IMR-90 (cell line): ENCODE measurements around the gene S100A16. TPM values are rescaled to one million over a fixed set of nuclear protein-coding genes. Genes with fewer than 3 reads are reported as not detected.

ENCODE experiments used
- ATAC-seq: fragments of 200-7000 bp; cut with Tn5 transposase; 2 replicates; pipeline ENCODE4 v1.9.1; 2020; ENCODE audit warnings: low read depth, mild to moderate bottlenecking, moderate library complexity
- BruUV-seq: library from RNA; stranded (reverse); fragments of 400-500 nt; replicated peaks from 2 replicates; lab custom pipeline; 2021; lab: Mats Ljungman, UMichigan
- CTCF ChIA-PET: fragments of 300-600 bp; formaldehyde crosslinking; extraction: SDS; loops from one replicate; lab custom pipeline; 2021; ENCODE audit warnings: antibody characterized with exemption; lab: Yijun Ruan, JAX
- POLR2A ChIA-PET: fragments of 300-600 bp; sonication (Branson Sonifier 250); formaldehyde crosslinking; loops from one replicate; lab custom pipeline; 2022; ENCODE audit warnings: antibody characterized with exemption; ENCODE audit not compliant: unreplicated experiment; lab: Charles Lee
- DNase-seq: peaks from one replicate; pipeline ENCODE4 v3.0.0; 2013
- H2AFZ ChIP-seq: replicated peaks from 2 replicates; pipeline ENCODE3; 2013; ENCODE audit warnings: low read length, mild to moderate bottlenecking; ENCODE audit not compliant: poor library complexity
- H2AK5ac ChIP-seq: 2 replicates; pipeline ENCODE4 v1.6.1; 2013; ENCODE audit warnings: low read depth, low read length, inconsistent platforms
- H2AK9ac ChIP-seq: replicated peaks from 2 replicates; pipeline ENCODE3; 2013; ENCODE audit warnings: mild to moderate bottlenecking, low read depth, low read length, moderate library complexity; ENCODE audit not compliant: poor library complexity
- H2BK120ac ChIP-seq: 2 replicates; pipeline ENCODE4 v1.6.1; 2013; ENCODE audit warnings: low read depth, low read length, inconsistent platforms
- H2BK15ac ChIP-seq: 3 replicates; pipeline ENCODE4 v1.6.1; 2013; ENCODE audit warnings: low read depth, low read length, inconsistent platforms
- H2BK20ac ChIP-seq: 2 replicates; pipeline ENCODE4 v1.6.1; 2013; ENCODE audit warnings: low read depth, mild to moderate bottlenecking, inconsistent platforms, low read length, moderate library complexity
- H2BK5ac ChIP-seq: 2 replicates; pipeline ENCODE4 v1.6.1; 2013; ENCODE audit warnings: mild to moderate bottlenecking, low read depth, low read length, inconsistent platforms; ENCODE audit not compliant: poor library complexity, severe bottlenecking
- H3K14ac ChIP-seq: replicated peaks from 2 replicates; pipeline ENCODE4 v1.6.1; 2013; ENCODE audit warnings: low read depth, low read length, inconsistent platforms
- H3K18ac ChIP-seq: 2 replicates; pipeline ENCODE4 v1.6.1; 2013; ENCODE audit warnings: low read depth, low read length, control low read depth
- H3K23ac ChIP-seq: 2 replicates; pipeline ENCODE4 v1.6.1; 2013; ENCODE audit warnings: low read depth, low read length, inconsistent platforms
- H3K27ac ChIP-seq: 2 replicates; pipeline ENCODE4 v1.5.1; 2013; ENCODE audit warnings: mild to moderate bottlenecking, control low read depth, low read length; ENCODE audit not compliant: insufficient read depth
- H3K27me3 ChIP-seq: 2 replicates; pipeline ENCODE4 v1.6.1; 2013; ENCODE audit warnings: low read length; ENCODE audit not compliant: control insufficient read depth, insufficient read depth
- H3K36me3 ChIP-seq: 2 replicates; pipeline ENCODE4 v1.6.1; 2013; ENCODE audit warnings: low read length, mixed read lengths; ENCODE audit not compliant: control insufficient read depth, insufficient read depth
- H3K4ac ChIP-seq: 2 replicates; pipeline ENCODE4 v1.6.1; 2013; ENCODE audit warnings: low read depth, low read length, inconsistent platforms
- H3K4me1 ChIP-seq: 2 replicates; pipeline ENCODE4 v1.6.1; 2013; ENCODE audit warnings: low read length, mixed read lengths; ENCODE audit not compliant: control insufficient read depth, insufficient read depth
- H3K4me2 ChIP-seq: 2 replicates; pipeline ENCODE4 v1.6.1; 2013; ENCODE audit warnings: low read depth, mild to moderate bottlenecking, control low read depth, low read length, moderate library complexity
- H3K4me3 ChIP-seq: 2 replicates; pipeline ENCODE4 v1.5.1; 2013; ENCODE audit warnings: low read depth, mild to moderate bottlenecking, control low read depth, low read length, moderate library complexity; ENCODE audit not compliant: insufficient read depth
- H3K56ac ChIP-seq: 2 replicates; pipeline ENCODE4 v1.6.1; 2013; ENCODE audit warnings: low read length, inconsistent platforms; ENCODE audit not compliant: insufficient read depth; ENCODE audit errors: extremely low read depth
- H3K79me1 ChIP-seq, 2 experiments: 2 replicates each; pipeline ENCODE4 v1.6.1; 2013; ENCODE audit warnings: low read length in 2 of 2, inconsistent platforms in 1 of 2, low read depth in 1 of 2
- H3K9ac ChIP-seq: 2 replicates; pipeline ENCODE4 v1.6.1; 2013; ENCODE audit warnings: low read depth, low read length, control low read depth
- H3K9me1 ChIP-seq: 2 replicates; pipeline ENCODE4 v1.6.1; 2013; ENCODE audit warnings: low read length, inconsistent platforms; ENCODE audit not compliant: insufficient read depth
- H3K9me3 ChIP-seq: 2 replicates; pipeline ENCODE4 v1.6.1; 2013; ENCODE audit warnings: low read length; ENCODE audit not compliant: control insufficient read depth, insufficient read depth
- H4K20me1 ChIP-seq: 2 replicates; pipeline ENCODE4 v1.6.1; 2013; ENCODE audit warnings: low read length, inconsistent platforms; ENCODE audit not compliant: insufficient read depth
- H4K5ac ChIP-seq: 2 replicates; pipeline ENCODE4 v1.6.1; 2013; ENCODE audit warnings: mild to moderate bottlenecking, low read depth, low read length, control low read depth
- H4K8ac ChIP-seq, 2 experiments: 2 replicates each; pipeline ENCODE4 v1.6.1; 2013; ENCODE audit warnings: low read depth in 2 of 2, low read length in 2 of 2, control low read depth in 1 of 2, inconsistent platforms in 1 of 2
- H4K91ac ChIP-seq: 2 replicates; pipeline ENCODE4 v1.6.1; 2013; ENCODE audit warnings: low read depth, low read length, inconsistent platforms; ENCODE audit not compliant: insufficient read depth
- BHLHE40 ChIP-seq: fragments of 150-350 bp; IDR thresholded peaks from 2 replicates; pipeline ENCODE4 v1.6.1; 2016; ENCODE audit warnings: mild to moderate bottlenecking, low read depth, low read length
- CEBPB ChIP-seq: IDR thresholded peaks from 2 replicates; pipeline ENCODE4 v1.6.1; 2012; ENCODE audit warnings: low read depth, low read length, improper control_type of control experiment
- CHD1 ChIP-seq: IDR thresholded peaks from 2 replicates; pipeline ENCODE4 v1.6.1; 2012; ENCODE audit warnings: low read depth, low read length, improper control_type of control experiment
- ELK1 ChIP-seq: fragments of 150-350 bp; IDR thresholded peaks from 2 replicates; pipeline ENCODE4 v1.6.1; 2016; ENCODE audit warnings: low read depth, mild to moderate bottlenecking, low read length, moderate library complexity, borderline replicate concordance
- FOS ChIP-seq: fragments of 150-350 bp; IDR thresholded peaks from 2 replicates; pipeline ENCODE4 v1.6.1; 2016; ENCODE audit warnings: low read depth, low read length
- MAFK ChIP-seq: IDR thresholded peaks from 2 replicates; pipeline ENCODE4 v1.6.1; 2012; ENCODE audit warnings: low read depth, low read length, improper control_type of control experiment
- MAZ ChIP-seq: IDR thresholded peaks from 2 replicates; pipeline ENCODE4 v1.6.1; 2012; ENCODE audit warnings: low read depth, mild to moderate bottlenecking, low read length, improper control_type of control experiment, moderate library complexity, borderline replicate concordance
- MXI1 ChIP-seq: IDR thresholded peaks from 2 replicates; pipeline ENCODE4 v1.6.1; 2012; ENCODE audit warnings: low read depth, mild to moderate bottlenecking, low read length, moderate library complexity, borderline replicate concordance
- NFE2L2 ChIP-seq: fragments of 150-350 bp; IDR thresholded peaks from 2 replicates; pipeline ENCODE4 v1.6.1; 2016; ENCODE audit warnings: low read depth, mild to moderate bottlenecking, low read length
- POLR2A ChIP-seq: IDR thresholded peaks from 2 replicates; pipeline ENCODE4 v1.6.1; 2012; ENCODE audit warnings: mild to moderate bottlenecking, low read depth, low read length
- RAD21 ChIP-seq: IDR thresholded peaks from 2 replicates; pipeline ENCODE4 v1.6.1; 2012; ENCODE audit warnings: low read length, improper control_type of control experiment
- RCOR1 ChIP-seq: IDR thresholded peaks from 2 replicates; pipeline ENCODE4 v1.6.1; 2012; ENCODE audit warnings: mild to moderate bottlenecking, low read length, improper control_type of control experiment; ENCODE audit not compliant: insufficient replicate concordance
- RFX5 ChIP-seq: IDR thresholded peaks from 2 replicates; pipeline ENCODE4 v1.8.0; 2012; ENCODE audit warnings: low read depth, mild to moderate bottlenecking, low read length, moderate library complexity
- SMC3 ChIP-seq: fragments of 150-350 bp; IDR thresholded peaks from 2 replicates; pipeline ENCODE4 v1.6.1; 2016; ENCODE audit warnings: low read depth, mild to moderate bottlenecking, antibody characterized with exemption, low read length, moderate library complexity
- WGBS, 2 experiments: methylation state at CpG; one replicate each; pipeline versions ENCODE4 v1.1.5 to v1.1.7; 2013; ENCODE audit warnings: missing lambda C conversion rate in 2 of 2; ENCODE audit not compliant: insufficient read length in 1 of 2; ENCODE audit errors: extremely low coverage in 2 of 2; 5-methylcytosine and 5-hydroxymethylcytosine counted together
- dilution Hi-C: fragments of 300-500 bp; cut with HindIII; formaldehyde crosslinking; loops from one replicate; pipeline ENCODE4 v1.14.3; 2018; ENCODE audit warnings: low sequenced_read_pairs; ENCODE audit not compliant: unreplicated experiment
- in situ Hi-C: fragments of 300-500 bp; cut with MboI; formaldehyde crosslinking; loops from 3 replicates; pipeline ENCODE4 v1.14.3; 2019; ENCODE audit warnings: low sequenced_read_pairs, inconsistent platforms, mixed read lengths
- intact Hi-C: fragments of 100-400 bp; cut with micrococcal nuclease; formaldehyde crosslinking; loops from 2 replicates; pipeline ENCODE4 v1.10.0; 2022
- polyA plus RNA-seq, 3 experiments: library from polyadenylated mRNA; depleted of rRNA; stranded (reverse); fragments of >200 nt; gene quantifications; 2 replicates each; pipeline ENCODE4 v1.2.3, GENCODE V29; 2012; ENCODE audit warnings: low replicate concordance in 1 of 3
- total RNA-seq: library from RNA; depleted of rRNA; stranded (reverse); fragments of >200 nt; gene quantifications from 2 replicates; pipeline ENCODE4 v1.2.3, GENCODE V29; 2012
- TF ChIP-seq, protein P1 (sequence below): fragments of 150-350 bp; IDR thresholded peaks from 2 replicates; pipeline ENCODE4 v1.6.1; 2017; ENCODE audit warnings: mild to moderate bottlenecking, antibody characterized with exemption, low read length, low read depth
- TF ChIP-seq, protein P2 (sequence below): conservative IDR thresholded peaks from 2 replicates; pipeline ENCODE4 v1.5.1; 2012; ENCODE audit warnings: mild to moderate bottlenecking, low read depth, low read length, improper control_type of control experiment

Gene S100A16
- total and polyA plus RNA-seq, 2 of the 4 experiments (the other 2 are of a cell fraction): 201 to 515 TPM

- H4K5ac ChIP-seq: no peak overlapping the region
- peak overlapping the region; percentile 93 for H3K14ac ChIP-seq
- H3K4ac ChIP-seq: peak overlapping the region; percentile 90
- peak overlapping the region; percentile 42; the same call in 1 of the 2 replicates for H2BK120ac ChIP-seq
- peak overlapping the region; percentile 88 for H4K91ac ChIP-seq
- TF ChIP-seq FOS (no peak), CHD1 (no peak), NFE2L2 (no peak), BHLHE40 (no peak), MAZ (no peak), RFX5 (no peak), RAD21 (no peak), MAFK (no peak), ELK1 (no peak), CEBPB (no peak), MXI1 (no peak), POLR2A (no peak), SMC3 (no peak), RCOR1 (no peak)
- TF ChIP-seq, protein P1, sequence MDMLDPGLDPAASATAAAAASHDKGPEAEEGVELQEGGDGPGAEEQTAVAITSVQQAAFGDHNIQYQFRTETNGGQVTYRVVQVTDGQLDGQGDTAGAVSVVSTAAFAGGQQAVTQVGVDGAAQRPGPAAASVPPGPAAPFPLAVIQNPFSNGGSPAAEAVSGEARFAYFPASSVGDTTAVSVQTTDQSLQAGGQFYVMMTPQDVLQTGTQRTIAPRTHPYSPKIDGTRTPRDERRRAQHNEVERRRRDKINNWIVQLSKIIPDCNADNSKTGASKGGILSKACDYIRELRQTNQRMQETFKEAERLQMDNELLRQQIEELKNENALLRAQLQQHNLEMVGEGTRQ: no peak
- TF ChIP-seq, protein P2, sequence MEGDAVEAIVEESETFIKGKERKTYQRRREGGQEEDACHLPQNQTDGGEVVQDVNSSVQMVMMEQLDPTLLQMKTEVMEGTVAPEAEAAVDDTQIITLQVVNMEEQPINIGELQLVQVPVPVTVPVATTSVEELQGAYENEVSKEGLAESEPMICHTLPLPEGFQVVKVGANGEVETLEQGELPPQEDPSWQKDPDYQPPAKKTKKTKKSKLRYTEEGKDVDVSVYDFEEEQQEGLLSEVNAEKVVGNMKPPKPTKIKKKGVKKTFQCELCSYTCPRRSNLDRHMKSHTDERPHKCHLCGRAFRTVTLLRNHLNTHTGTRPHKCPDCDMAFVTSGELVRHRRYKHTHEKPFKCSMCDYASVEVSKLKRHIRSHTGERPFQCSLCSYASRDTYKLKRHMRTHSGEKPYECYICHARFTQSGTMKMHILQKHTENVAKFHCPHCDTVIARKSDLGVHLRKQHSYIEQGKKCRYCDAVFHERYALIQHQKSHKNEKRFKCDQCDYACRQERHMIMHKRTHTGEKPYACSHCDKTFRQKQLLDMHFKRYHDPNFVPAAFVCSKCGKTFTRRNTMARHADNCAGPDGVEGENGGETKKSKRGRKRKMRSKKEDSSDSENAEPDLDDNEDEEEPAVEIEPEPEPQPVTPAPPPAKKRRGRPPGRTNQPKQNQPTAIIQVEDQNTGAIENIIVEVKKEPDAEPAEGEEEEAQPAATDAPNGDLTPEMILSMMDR: no peak
- peak overlapping the region; percentile 95; the same call in 1 of the 2 replicates for H3K27ac ChIP-seq
- intact Hi-C loops (no loop called here), dilution Hi-C loops (no loop called here), in situ Hi-C loops (no loop called here)
- peaks cover 17% of the 10 kb centered on the region for H3K9me1 ChIP-seq
- peak overlapping the region; percentile 99 for H2AK9ac ChIP-seq
- H3K79me1 ChIP-seq: peaks cover 15 to 63% of the 10 kb centered on the region in 2 experiments
- peaks cover 42% of the 10 kb centered on the region for H3K4me1 ChIP-seq
- no TSS peak for BruUV-seq
- no CpG with 5 or more reads among the region's 1 CpG for WGBS, 2 experiments
- H4K8ac ChIP-seq: peak overlapping the region; percentile 73 to 82; a peak in 2 of 4 replicates
- H3K23ac ChIP-seq: peak overlapping the region; percentile 93
- H3K27me3 ChIP-seq: no peaks in the 10 kb centered on the region
- ATAC-seq (no peak), DNase-seq (no peak)
- H3K56ac ChIP-seq: peak overlapping the region; percentile 75; the same call in 1 of the 2 replicates
- peak overlapping the region; percentile 96 for H3K4me3 ChIP-seq
- peaks cover 18% of the 10 kb centered on the region for H3K36me3 ChIP-seq
- no peak overlapping the region for H2AFZ ChIP-seq
- H2BK5ac ChIP-seq: peak overlapping the region; percentile 90
- no peaks in the 10 kb centered on the region for H3K9me3 ChIP-seq
- H3K4me2 ChIP-seq: peak overlapping the region; percentile 94
- H2BK20ac ChIP-seq: peak overlapping the region; percentile 21; the same call in 1 of the 2 replicates
- no peak overlapping the region; the same call in 2 of the 3 replicates for H2BK15ac ChIP-seq
- H4K20me1 ChIP-seq: peaks cover 11% of the 10 kb centered on the region; the same call in 1 of the 2 replicates
- H3K9ac ChIP-seq: peak overlapping the region; percentile 99
- POLR2A ChIA-PET: interaction anchor here (1.5 kb wide), 1 partner anchor 76 kb away, joined by 6 read pairs; no protein-coding TSS in a partner anchor
- peak overlapping the region; percentile 92 for H2AK5ac ChIP-seq
- H3K18ac ChIP-seq: no peak overlapping the region
- CTCF ChIA-PET: interaction anchor here (0.7 to 1.2 kb wide), 2 partner anchors 16 to 39 kb away, joined by 4 read pairs; partner anchors contain the start of gene S100A13
Observed at GRCh38 chr1:153611356-153611755, 1.6 kb downstream of the S100A16 start.
